Thoracic aorta (tissue), 2 donors: ENCODE data around the gene TTC3. TPM values are rescaled to one million over a fixed set of nuclear protein-coding genes. Genes with fewer than 3 reads are reported as not detected.

ENCODE experiments used
- ATAC-seq: fragments of 150-250 bp; one replicate; pipeline ENCODE4 v1.8.0; 2017; ENCODE audit warnings: low read depth; ENCODE audit not compliant: insufficient number of reproducible peaks, low FRiP score
- DNase-seq: peaks from one replicate; pipeline ENCODE4 v3.0.0-alpha.2; 2020; ENCODE audit warnings: low spot score
- H3K27ac ChIP-seq, 2 donors: fragments of 200-600 bp; sonication (generic); 1 replicate in 1 of 2; 2 replicates in 1 of 2; pipeline ENCODE4 v1.5.1; 2016; ENCODE audit warnings: mild to moderate bottlenecking in 2 of 2, moderate library complexity in 2 of 2
- H3K27me3 ChIP-seq: fragments of 200-600 bp; sonication (generic); replicated peaks from 2 replicates; pipeline ENCODE4 v1.6.0; 2016; ENCODE audit warnings: mild to moderate bottlenecking; ENCODE audit not compliant: insufficient read depth
- H3K36me3 ChIP-seq: fragments of 200-600 bp; sonication (generic); one replicate; pipeline ENCODE4 v1.5.1; 2016
- H3K4me1 ChIP-seq, 2 donors: fragments of 200-600 bp; sonication (generic); 1 replicate in 1 of 2; 2 replicates in 1 of 2; pipeline versions ENCODE4 v1.5.1 to v1.6.0; 2016; ENCODE audit warnings: low read depth in 2 of 2, mild to moderate bottlenecking in 1 of 2; ENCODE audit not compliant: control insufficient read depth in 1 of 2
- H3K4me3 ChIP-seq: fragments of 200-600 bp; sonication (generic); 2 replicates; pipeline ENCODE4 v1.5.1; 2016; ENCODE audit warnings: mild to moderate bottlenecking
- H3K9me3 ChIP-seq: fragments of 200-600 bp; sonication (generic); 2 replicates; pipeline ENCODE4 v1.5.1; 2016
- total RNA-seq, 2 donors: library from RNA; depleted of rRNA; stranded (reverse); fragments of >200 nt; gene quantifications; one replicate each; pipeline versions ENCODE4 v1.1.0 to v1.2.3, GENCODE V29; 2016
- TF ChIP-seq, protein P1 (sequence below): fragments of 200-600 bp; sonication (generic); IDR thresholded peaks from one replicate; pipeline ENCODE4 v1.5.1; 2019; ENCODE audit warnings: antibody characterized with exemption

The TTC3 gene
- total RNA-seq, 2 donors from 2014 or later, result 85.2 to 115 TPM

- Histone ChIP-seq H3K27me3 (no peaks in the 10 kb centered on the region), H3K4me1 (peaks cover 12 to 30% of the 10 kb centered on the region in 2 donors), H3K9me3 (no peaks in the 10 kb centered on the region), H3K27ac (peak overlapping the region; percentile 96 to 99), H3K4me3 (peak overlapping the region; percentile 89), H3K36me3 (no peaks in the 10 kb centered on the region)
- TF ChIP-seq, protein P1, sequence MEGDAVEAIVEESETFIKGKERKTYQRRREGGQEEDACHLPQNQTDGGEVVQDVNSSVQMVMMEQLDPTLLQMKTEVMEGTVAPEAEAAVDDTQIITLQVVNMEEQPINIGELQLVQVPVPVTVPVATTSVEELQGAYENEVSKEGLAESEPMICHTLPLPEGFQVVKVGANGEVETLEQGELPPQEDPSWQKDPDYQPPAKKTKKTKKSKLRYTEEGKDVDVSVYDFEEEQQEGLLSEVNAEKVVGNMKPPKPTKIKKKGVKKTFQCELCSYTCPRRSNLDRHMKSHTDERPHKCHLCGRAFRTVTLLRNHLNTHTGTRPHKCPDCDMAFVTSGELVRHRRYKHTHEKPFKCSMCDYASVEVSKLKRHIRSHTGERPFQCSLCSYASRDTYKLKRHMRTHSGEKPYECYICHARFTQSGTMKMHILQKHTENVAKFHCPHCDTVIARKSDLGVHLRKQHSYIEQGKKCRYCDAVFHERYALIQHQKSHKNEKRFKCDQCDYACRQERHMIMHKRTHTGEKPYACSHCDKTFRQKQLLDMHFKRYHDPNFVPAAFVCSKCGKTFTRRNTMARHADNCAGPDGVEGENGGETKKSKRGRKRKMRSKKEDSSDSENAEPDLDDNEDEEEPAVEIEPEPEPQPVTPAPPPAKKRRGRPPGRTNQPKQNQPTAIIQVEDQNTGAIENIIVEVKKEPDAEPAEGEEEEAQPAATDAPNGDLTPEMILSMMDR, result no peak
- peak; percentile 29 for DNase-seq
- peak; percentile 17 for ATAC-seq
These were observed 553 bp downstream of the TTC3 start for GRCh38 chr21:37073417-37074196.

- Histone ChIP-seq H3K4me3 (peak overlapping the region; percentile 89), H3K4me1 (peaks cover 12 to 30% of the 10 kb centered on the region in 2 donors), H3K9me3 (no peaks in the 10 kb centered on the region), H3K36me3 (no peaks in the 10 kb centered on the region), H3K27me3 (no peaks in the 10 kb centered on the region), H3K27ac (peak overlapping the region; percentile 19 to 96)
- no peak for DNase-seq
- TF ChIP-seq, protein P1, result no peak
- ATAC-seq, result no peak
These were observed 1.1 kb downstream of the TTC3 start for GRCh38 chr21:37074197-37074510.

GRCh38 chr21:37074546-37074945 lies 1.5 kb downstream of the TTC3 start:
- H3K4me3 ChIP-seq, result peak overlapping the region; percentile 89
- TF ChIP-seq, protein P1, result no peak
- DNase-seq (no peak), ATAC-seq (no peak)
- H3K9me3 ChIP-seq, result no peaks in the 10 kb centered on the region
- peaks cover 12 to 30% of the 10 kb centered on the region in 2 donors for H3K4me1 ChIP-seq
- H3K27me3 ChIP-seq, result no peaks in the 10 kb centered on the region
- peak overlapping the region; percentile 19 to 96 for H3K27ac ChIP-seq
- no peaks in the 10 kb centered on the region for H3K36me3 ChIP-seq

- no peak overlapping the region for H3K4me3 ChIP-seq
- H3K27ac ChIP-seq, result no peak overlapping the region
- peaks cover 12 to 30% of the 10 kb centered on the region in 2 donors for H3K4me1 ChIP-seq
- ATAC-seq (no peak), DNase-seq (no peak)
- H3K9me3 ChIP-seq, result no peaks in the 10 kb centered on the region
- TF ChIP-seq, protein P1, result no peak
- no peaks in the 10 kb centered on the region for H3K36me3 ChIP-seq
- no peaks in the 10 kb centered on the region for H3K27me3 ChIP-seq
These were observed 2.2 kb downstream of the TTC3 start for GRCh38 chr21:37075214-37075770.

DNA sequence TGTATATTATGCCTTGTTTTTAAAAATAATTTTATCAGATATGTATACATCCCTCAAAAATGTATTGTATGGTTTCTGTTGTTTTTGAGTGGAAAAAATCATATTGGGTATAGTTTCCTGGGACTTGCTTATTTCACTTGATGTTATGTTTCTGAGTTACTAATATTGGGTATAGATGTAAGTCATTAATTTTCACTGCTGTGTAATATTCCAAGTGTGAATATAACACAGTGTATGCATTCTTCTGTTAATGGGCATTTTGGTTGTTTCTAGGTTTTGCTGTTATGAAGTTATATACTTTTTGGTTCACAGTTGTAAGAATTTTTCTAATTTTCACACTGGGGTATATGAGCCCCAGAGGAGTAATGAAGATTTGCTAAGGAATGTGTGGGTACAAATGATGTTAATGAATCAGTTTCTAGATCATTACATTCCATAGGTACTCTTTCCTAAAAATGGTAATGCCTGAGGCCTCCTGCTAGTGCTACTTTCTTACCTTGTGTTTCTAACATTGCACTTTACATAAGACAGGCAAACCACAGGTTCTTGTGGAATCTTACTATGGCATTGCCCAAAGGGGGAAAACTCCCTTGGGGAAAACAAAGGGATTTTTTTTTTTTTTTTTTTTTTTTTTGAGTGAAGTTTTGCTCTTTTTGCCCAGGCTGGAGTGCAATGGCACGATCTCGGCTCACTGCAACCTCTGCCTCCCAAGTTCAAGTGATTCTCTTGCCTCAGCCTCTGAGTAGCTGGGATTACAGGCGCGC lies 3.2 kb downstream of the TTC3 start:
- TF ChIP-seq, protein P1, result no peak
- H3K27ac ChIP-seq, result no peak overlapping the region
- H3K27me3 ChIP-seq, result no peaks in the 10 kb centered on the region
- no peak overlapping the region for H3K4me3 ChIP-seq
- no peak for ATAC-seq
- no peaks in the 10 kb centered on the region for H3K9me3 ChIP-seq
- no peak for DNase-seq
- no peaks in the 10 kb centered on the region for H3K36me3 ChIP-seq
- peaks cover 12 to 24% of the 10 kb centered on the region in 2 donors for H3K4me1 ChIP-seq
